ENCODE results near the gene GYS2.
A peak's percentile ranks its signal among the peaks of the same experiment; 100 is the strongest.
"Not testable (repeated sequence)": the region's sequence is repeated elsewhere in the genome, so short reads cannot be mapped to it uniquely, and the experiment has no call there.

The GYS2 gene

GRCh38 chr12:21600196-21600595, 4.5 kb downstream of the GYS2 start:
- no peak for DNase-seq

GRCh38 chr12:21599143-21599999, 5.3 kb downstream of the GYS2 start:
- no peak for DNase-seq

- no peak for DNase-seq
Observed at GRCh38 chr12:21598651-21599050, 6.0 kb downstream of the GYS2 start.

GRCh38 chr12:21595356-21595755, 9.3 kb downstream of the GYS2 start:
- DNase-seq, result not testable (repeated sequence)

- no peak for DNase-seq
Observed at GRCh38 chr12:21585485-21585884, 19.2 kb downstream of the GYS2 start.

- not testable (repeated sequence) for DNase-seq
Observed at GRCh38 chr12:21584403-21585182, 20.1 kb downstream of the GYS2 start.

- DNase-seq, result no peak
Observed at GRCh38 chr12:21583587-21583986, 21.1 kb downstream of the GYS2 start.

GRCh38 chr12:21580748-21581516, 23.7 kb downstream of the GYS2 start:
- peak; percentile 35 for DNase-seq

GRCh38 chr12:21577516-21577915, 27.1 kb downstream of the GYS2 start:
- DNase-seq, result no peak

- no peak for DNase-seq
Observed at GRCh38 chr12:21576431-21576830, 28.2 kb downstream of the GYS2 start.

- DNase-seq, result no peak
Observed at GRCh38 chr12:21573733-21574358, 30.8 kb downstream of the GYS2 start.

GRCh38 chr12:21571046-21571445, 33.6 kb downstream of the GYS2 start:
- peak; percentile 60 for DNase-seq

- DNase-seq, result no peak
Observed at GRCh38 chr12:21568115-21568514, 36.5 kb downstream of the GYS2 start.

- no peak for DNase-seq
Observed at GRCh38 chr12:21566907-21567394, 37.7 kb downstream of the GYS2 start.

GRCh38 chr12:21566223-21566906, 38.3 kb downstream of the GYS2 start:
- DNase-seq, result no peak

- DNase-seq, result no peak
Observed at GRCh38 chr12:21562859-21563258, 41.8 kb downstream of the GYS2 start.

- DNase-seq, result no peak
Observed at GRCh38 chr12:21561158-21561557, 43.5 kb downstream of the GYS2 start.

GRCh38 chr12:21559855-21560569, 44.6 kb downstream of the GYS2 start:
- DNase-seq, result no peak

- no peak for DNase-seq
Observed at GRCh38 chr12:21558100-21558679, 46.5 kb downstream of the GYS2 start.

- DNase-seq, result no peak
Observed at GRCh38 chr12:21553329-21553675, 51.3 kb downstream of the GYS2 start.

All from hematopoietic multipotent progenitor cell treated with erythropoietin and hydrocortisone succinate and interleukin-3 and kit ligand, for 6 days (in vitro differentiated cells).